ENCODE results near the gene GRIN2A.

GRIN2A gene

GRCh38 chr16:9741776-9742175, 440.5 kb downstream of the GRIN2A start:
- no peak overlapping the region for H3K27ac ChIP-seq
- TF ChIP-seq CTCF (conservative IDR thresholded peaks at IDR 0.05) (no peak), ZFX (IDR thresholded peaks at IDR 0.05) (no peak)

- TF ChIP-seq ZFX (IDR thresholded peaks at IDR 0.05) (no peak), CTCF (conservative IDR thresholded peaks at IDR 0.05) (no peak)
- no peak overlapping the region for H3K27ac ChIP-seq
Measured at GRCh38 chr16:9739301-9739700, 442.9 kb downstream of the GRIN2A start.

- no peak for TF ChIP-seq ZFX (IDR thresholded peaks at IDR 0.05)
- no peak for TF ChIP-seq CTCF (conservative IDR thresholded peaks at IDR 0.05)
- H3K27ac ChIP-seq, result no peak overlapping the region
Measured at GRCh38 chr16:9738690-9739089, 443.5 kb downstream of the GRIN2A start.

- no peak overlapping the region for H3K27ac ChIP-seq
- no peak for TF ChIP-seq ZFX (IDR thresholded peaks at IDR 0.05)
- no peak for TF ChIP-seq CTCF (conservative IDR thresholded peaks at IDR 0.05)
Measured at GRCh38 chr16:9736547-9736946, 445.7 kb downstream of the GRIN2A start.

GRCh38 chr16:9723136-9723535, 459.1 kb downstream of the GRIN2A start:
- no peak for TF ChIP-seq ZFX (IDR thresholded peaks at IDR 0.05)
- TF ChIP-seq CTCF (conservative IDR thresholded peaks at IDR 0.05), result no peak
- H3K27ac ChIP-seq, result no peak overlapping the region

GRCh38 chr16:9713907-9714306, 468.3 kb downstream of the GRIN2A start:
- no peak overlapping the region for H3K27ac ChIP-seq

GRCh38 chr16:9713156-9713555, 469.1 kb downstream of the GRIN2A start:
- H3K27ac ChIP-seq, result no peak overlapping the region
- TF ChIP-seq CTCF (conservative IDR thresholded peaks at IDR 0.05) (no peak), ZFX (IDR thresholded peaks at IDR 0.05) (no peak)

More at GRCh38 chr16:9713907-9714306, 468.3 kb downstream of the GRIN2A start:
- no peak for TF ChIP-seq CTCF (conservative IDR thresholded peaks at IDR 0.05)
- no peak for TF ChIP-seq ZFX (IDR thresholded peaks at IDR 0.05)

Data from C4-2B (cell line).